IMR-90 (cell line): Measurements from ENCODE around the gene PPARG. TPM values are rescaled to one million over a fixed set of nuclear protein-coding genes. Genes with fewer than 3 reads are reported as not detected.

Experiments used
- ATAC-seq: fragments of 200-7000 bp; cut with Tn5 transposase; 2 replicates; pipeline ENCODE4 v1.9.1; 2020; ENCODE audit warnings: low read depth, mild to moderate bottlenecking, moderate library complexity
- BruUV-seq: library from RNA; stranded (reverse); fragments of 400-500 nt; replicated peaks from 2 replicates; lab custom pipeline; 2021; lab: Mats Ljungman, UMichigan
- CTCF ChIA-PET: fragments of 300-600 bp; formaldehyde crosslinking; extraction: SDS; loops from one replicate; lab custom pipeline; 2021; ENCODE audit warnings: antibody characterized with exemption; lab: Yijun Ruan, JAX
- POLR2A ChIA-PET: fragments of 300-600 bp; sonication (Branson Sonifier 250); formaldehyde crosslinking; loops from one replicate; lab custom pipeline; 2022; ENCODE audit warnings: antibody characterized with exemption; ENCODE audit not compliant: unreplicated experiment; lab: Charles Lee
- DNase-seq: peaks from one replicate; pipeline ENCODE4 v3.0.0; 2013
- H2AFZ ChIP-seq: replicated peaks from 2 replicates; pipeline ENCODE3; 2013; ENCODE audit warnings: low read length, mild to moderate bottlenecking; ENCODE audit not compliant: poor library complexity
- H2AK5ac ChIP-seq: 2 replicates; pipeline ENCODE4 v1.6.1; 2013; ENCODE audit warnings: low read depth, low read length, inconsistent platforms
- H2AK9ac ChIP-seq: replicated peaks from 2 replicates; pipeline ENCODE3; 2013; ENCODE audit warnings: mild to moderate bottlenecking, low read depth, low read length, moderate library complexity; ENCODE audit not compliant: poor library complexity
- H2BK120ac ChIP-seq: 2 replicates; pipeline ENCODE4 v1.6.1; 2013; ENCODE audit warnings: low read depth, low read length, inconsistent platforms
- H2BK15ac ChIP-seq: 3 replicates; pipeline ENCODE4 v1.6.1; 2013; ENCODE audit warnings: low read depth, low read length, inconsistent platforms
- H2BK20ac ChIP-seq: 2 replicates; pipeline ENCODE4 v1.6.1; 2013; ENCODE audit warnings: low read depth, mild to moderate bottlenecking, inconsistent platforms, low read length, moderate library complexity
- H2BK5ac ChIP-seq: 2 replicates; pipeline ENCODE4 v1.6.1; 2013; ENCODE audit warnings: mild to moderate bottlenecking, low read depth, low read length, inconsistent platforms; ENCODE audit not compliant: poor library complexity, severe bottlenecking
- H3K14ac ChIP-seq: replicated peaks from 2 replicates; pipeline ENCODE4 v1.6.1; 2013; ENCODE audit warnings: low read depth, low read length, inconsistent platforms
- H3K18ac ChIP-seq: 2 replicates; pipeline ENCODE4 v1.6.1; 2013; ENCODE audit warnings: low read depth, low read length, control low read depth
- H3K23ac ChIP-seq: 2 replicates; pipeline ENCODE4 v1.6.1; 2013; ENCODE audit warnings: low read depth, low read length, inconsistent platforms
- H3K27ac ChIP-seq: 2 replicates; pipeline ENCODE4 v1.5.1; 2013; ENCODE audit warnings: mild to moderate bottlenecking, control low read depth, low read length; ENCODE audit not compliant: insufficient read depth
- H3K27me3 ChIP-seq: 2 replicates; pipeline ENCODE4 v1.6.1; 2013; ENCODE audit warnings: low read length; ENCODE audit not compliant: control insufficient read depth, insufficient read depth
- H3K36me3 ChIP-seq: 2 replicates; pipeline ENCODE4 v1.6.1; 2013; ENCODE audit warnings: low read length, mixed read lengths; ENCODE audit not compliant: control insufficient read depth, insufficient read depth
- H3K4ac ChIP-seq: 2 replicates; pipeline ENCODE4 v1.6.1; 2013; ENCODE audit warnings: low read depth, low read length, inconsistent platforms
- H3K4me1 ChIP-seq: 2 replicates; pipeline ENCODE4 v1.6.1; 2013; ENCODE audit warnings: low read length, mixed read lengths; ENCODE audit not compliant: control insufficient read depth, insufficient read depth
- H3K4me2 ChIP-seq: 2 replicates; pipeline ENCODE4 v1.6.1; 2013; ENCODE audit warnings: low read depth, mild to moderate bottlenecking, control low read depth, low read length, moderate library complexity
- H3K4me3 ChIP-seq: 2 replicates; pipeline ENCODE4 v1.5.1; 2013; ENCODE audit warnings: low read depth, mild to moderate bottlenecking, control low read depth, low read length, moderate library complexity; ENCODE audit not compliant: insufficient read depth
- H3K56ac ChIP-seq: 2 replicates; pipeline ENCODE4 v1.6.1; 2013; ENCODE audit warnings: low read length, inconsistent platforms; ENCODE audit not compliant: insufficient read depth; ENCODE audit errors: extremely low read depth
- H3K79me1 ChIP-seq, 2 experiments: 2 replicates each; pipeline ENCODE4 v1.6.1; 2013; ENCODE audit warnings: low read length in 2 of 2, inconsistent platforms in 1 of 2, low read depth in 1 of 2
- H3K9ac ChIP-seq: 2 replicates; pipeline ENCODE4 v1.6.1; 2013; ENCODE audit warnings: low read depth, low read length, control low read depth
- H3K9me1 ChIP-seq: 2 replicates; pipeline ENCODE4 v1.6.1; 2013; ENCODE audit warnings: low read length, inconsistent platforms; ENCODE audit not compliant: insufficient read depth
- H3K9me3 ChIP-seq: 2 replicates; pipeline ENCODE4 v1.6.1; 2013; ENCODE audit warnings: low read length; ENCODE audit not compliant: control insufficient read depth, insufficient read depth
- H4K20me1 ChIP-seq: 2 replicates; pipeline ENCODE4 v1.6.1; 2013; ENCODE audit warnings: low read length, inconsistent platforms; ENCODE audit not compliant: insufficient read depth
- H4K5ac ChIP-seq: 2 replicates; pipeline ENCODE4 v1.6.1; 2013; ENCODE audit warnings: mild to moderate bottlenecking, low read depth, low read length, control low read depth
- H4K8ac ChIP-seq, 2 experiments: 2 replicates each; pipeline ENCODE4 v1.6.1; 2013; ENCODE audit warnings: low read depth in 2 of 2, low read length in 2 of 2, control low read depth in 1 of 2, inconsistent platforms in 1 of 2
- H4K91ac ChIP-seq: 2 replicates; pipeline ENCODE4 v1.6.1; 2013; ENCODE audit warnings: low read depth, low read length, inconsistent platforms; ENCODE audit not compliant: insufficient read depth
- CEBPB ChIP-seq: IDR thresholded peaks from 2 replicates; pipeline ENCODE4 v1.6.1; 2012; ENCODE audit warnings: low read depth, low read length, improper control_type of control experiment
- CHD1 ChIP-seq: IDR thresholded peaks from 2 replicates; pipeline ENCODE4 v1.6.1; 2012; ENCODE audit warnings: low read depth, low read length, improper control_type of control experiment
- FOS ChIP-seq: fragments of 150-350 bp; IDR thresholded peaks from 2 replicates; pipeline ENCODE4 v1.6.1; 2016; ENCODE audit warnings: low read depth, low read length
- MAFK ChIP-seq: IDR thresholded peaks from 2 replicates; pipeline ENCODE4 v1.6.1; 2012; ENCODE audit warnings: low read depth, low read length, improper control_type of control experiment
- POLR2A ChIP-seq: IDR thresholded peaks from 2 replicates; pipeline ENCODE4 v1.6.1; 2012; ENCODE audit warnings: mild to moderate bottlenecking, low read depth, low read length
- RAD21 ChIP-seq: IDR thresholded peaks from 2 replicates; pipeline ENCODE4 v1.6.1; 2012; ENCODE audit warnings: low read length, improper control_type of control experiment
- RCOR1 ChIP-seq: IDR thresholded peaks from 2 replicates; pipeline ENCODE4 v1.6.1; 2012; ENCODE audit warnings: mild to moderate bottlenecking, low read length, improper control_type of control experiment; ENCODE audit not compliant: insufficient replicate concordance
- dilution Hi-C: fragments of 300-500 bp; cut with HindIII; formaldehyde crosslinking; loops from one replicate; pipeline ENCODE4 v1.14.3; 2018; ENCODE audit warnings: low sequenced_read_pairs; ENCODE audit not compliant: unreplicated experiment
- in situ Hi-C: fragments of 300-500 bp; cut with MboI; formaldehyde crosslinking; loops from 3 replicates; pipeline ENCODE4 v1.14.3; 2019; ENCODE audit warnings: low sequenced_read_pairs, inconsistent platforms, mixed read lengths
- intact Hi-C: fragments of 100-400 bp; cut with micrococcal nuclease; formaldehyde crosslinking; loops from 2 replicates; pipeline ENCODE4 v1.10.0; 2022
- polyA plus RNA-seq, 3 experiments: library from polyadenylated mRNA; depleted of rRNA; stranded (reverse); fragments of >200 nt; gene quantifications; 2 replicates each; pipeline ENCODE4 v1.2.3, GENCODE V29; 2012; ENCODE audit warnings: low replicate concordance in 1 of 3
- total RNA-seq: library from RNA; depleted of rRNA; stranded (reverse); fragments of >200 nt; gene quantifications from 2 replicates; pipeline ENCODE4 v1.2.3, GENCODE V29; 2012

Gene PPARG
- total and polyA plus RNA-seq, 2 of the 4 experiments (the other 2 are of a cell fraction): 11.2 to 23.8 TPM

GRCh38 chr3:12464181-12464580, 175.3 kb downstream of the PPARG start:
- no peaks in the 10 kb centered on the region for H3K9me3 ChIP-seq
- dilution Hi-C loops (no loop called here), intact Hi-C loops (no loop called here), in situ Hi-C loops (no loop called here)
- H4K91ac ChIP-seq: no peak overlapping the region
- no peak overlapping the region for H2BK120ac ChIP-seq
- H3K14ac ChIP-seq: no peak overlapping the region
- no peaks in the 10 kb centered on the region for H3K9me1 ChIP-seq
- no peak overlapping the region for H3K4ac ChIP-seq
- no peak overlapping the region for H3K18ac ChIP-seq
- no peak overlapping the region for H3K4me3 ChIP-seq
- no peak overlapping the region for H2AK5ac ChIP-seq
- ChIA-PET POLR2A (no interaction called here), CTCF (no interaction called here)
- H3K4me2 ChIP-seq: no peak overlapping the region
- no peak overlapping the region for H3K9ac ChIP-seq
- no peak overlapping the region for H2BK15ac ChIP-seq
- ATAC-seq (no peak), DNase-seq (no peak)
- peaks cover 1% of the 10 kb centered on the region; the same call in 1 of the 2 replicates for H3K27me3 ChIP-seq
- no peak overlapping the region for H2AK9ac ChIP-seq
- H2BK5ac ChIP-seq: no peak overlapping the region
- no peak overlapping the region for H2AFZ ChIP-seq
- no peak overlapping the region for H4K8ac ChIP-seq
- no peak overlapping the region for H3K27ac ChIP-seq
- no TSS peak for BruUV-seq
- TF ChIP-seq RCOR1: no peak
- no peak for TF ChIP-seq RAD21
- TF ChIP-seq POLR2A: no peak
- no peak for TF ChIP-seq CEBPB
- no peak for TF ChIP-seq MAFK
- no peak for TF ChIP-seq FOS
- no peak for TF ChIP-seq CHD1
- no peaks in the 10 kb centered on the region for H3K36me3 ChIP-seq
- H4K20me1 ChIP-seq: no peaks in the 10 kb centered on the region
- no peaks in the 10 kb centered on the region for H3K79me1 ChIP-seq
- no peak overlapping the region for H4K5ac ChIP-seq
- H2BK20ac ChIP-seq: no peak overlapping the region
- H3K23ac ChIP-seq: no peak overlapping the region
- no peaks in the 10 kb centered on the region for H3K4me1 ChIP-seq
- no peak overlapping the region for H3K56ac ChIP-seq
